H9 (cell line): ENCODE measurements around the gene ASTL. TPM values are rescaled to one million over a fixed set of nuclear protein-coding genes. Genes with fewer than 3 reads are reported as not detected.

ENCODE experiments used
- DNase-seq: peaks from one replicate; pipeline ENCODE4 v3.0.0-alpha.2; 2017
- H2AFZ ChIP-seq: one replicate; pipeline ENCODE4 v1.6.1; 2013; ENCODE audit warnings: mild to moderate bottlenecking, low read length, control low read depth, moderate library complexity
- H2AK5ac ChIP-seq: 2 replicates; pipeline ENCODE4 v1.6.1; 2013; ENCODE audit warnings: low read length, control low read depth, mixed read lengths; ENCODE audit not compliant: insufficient read length
- H2BK120ac ChIP-seq: one replicate; pipeline ENCODE4 v1.6.1; 2013; ENCODE audit warnings: low read depth, mild to moderate bottlenecking, low read length, control low read depth, inconsistent platforms; ENCODE audit not compliant: poor library complexity, severe bottlenecking
- H2BK12ac ChIP-seq: 2 replicates; pipeline ENCODE4 v1.6.1; 2013; ENCODE audit warnings: low read length, control low read depth, mixed read lengths, low read depth; ENCODE audit not compliant: insufficient read length
- H2BK15ac ChIP-seq: 2 replicates; pipeline ENCODE4 v1.6.1; 2013; ENCODE audit warnings: low read depth, low read length, control low read depth
- H2BK20ac ChIP-seq: one replicate; pipeline ENCODE4 v1.6.1; 2013; ENCODE audit warnings: low read depth, mild to moderate bottlenecking, low read length, control low read depth, inconsistent platforms; ENCODE audit not compliant: poor library complexity, severe bottlenecking
- H2BK5ac ChIP-seq: 2 replicates; pipeline ENCODE4 v1.6.1; 2013; ENCODE audit warnings: low read length, control low read depth, mixed read lengths; ENCODE audit not compliant: insufficient read length
- H3K14ac ChIP-seq: 2 replicates; pipeline ENCODE4 v1.6.1; 2013; ENCODE audit warnings: low read length, control low read depth; ENCODE audit not compliant: insufficient read depth
- H3K18ac ChIP-seq: 2 replicates; pipeline ENCODE4 v1.6.1; 2013; ENCODE audit warnings: low read depth, mild to moderate bottlenecking, mixed read lengths, low read length, control low read depth; ENCODE audit not compliant: insufficient read length
- H3K23ac ChIP-seq: 2 replicates; pipeline ENCODE4 v1.6.1; 2013; ENCODE audit warnings: low read length, control low read depth, mixed read lengths, low read depth; ENCODE audit not compliant: insufficient read length
- H3K23me2 ChIP-seq: 2 replicates; pipeline ENCODE4 v1.6.1; 2013; ENCODE audit warnings: low read depth, mild to moderate bottlenecking, mixed read lengths, low read length, control low read depth; ENCODE audit not compliant: insufficient read length, poor library complexity, severe bottlenecking
- H3K27ac ChIP-seq: 2 replicates; pipeline ENCODE4 v1.5.1; 2013; ENCODE audit warnings: low read length, control low read depth, mixed read lengths, low read depth; ENCODE audit not compliant: insufficient read length
- H3K27me3 ChIP-seq: 2 replicates; pipeline ENCODE4 v1.6.1; 2013; ENCODE audit warnings: low read length, control low read depth, inconsistent platforms; ENCODE audit not compliant: insufficient read depth
- H3K4ac ChIP-seq: 2 replicates; pipeline ENCODE4 v1.6.1; 2013; ENCODE audit warnings: low read depth, mild to moderate bottlenecking, control low read depth, inconsistent platforms, low read length, moderate library complexity
- H3K4me1 ChIP-seq: 2 replicates; pipeline ENCODE4 v1.6.1; 2013; ENCODE audit warnings: low read length, control low read depth, inconsistent platforms; ENCODE audit not compliant: insufficient read depth
- H3K4me2 ChIP-seq: 2 replicates; pipeline ENCODE4 v1.6.1; 2013; ENCODE audit warnings: low read length, control low read depth, mixed read lengths; ENCODE audit not compliant: insufficient read length, insufficient read depth
- H3K56ac ChIP-seq: 2 replicates; pipeline ENCODE4 v1.6.1; 2013; ENCODE audit warnings: low read depth, mild to moderate bottlenecking, mixed read lengths, low read length, control low read depth; ENCODE audit not compliant: insufficient read length
- H3K79me1 ChIP-seq: 2 replicates; pipeline ENCODE4 v1.6.1; 2013; ENCODE audit warnings: low read depth, mild to moderate bottlenecking, moderate library complexity, low read length, control low read depth, inconsistent platforms; ENCODE audit not compliant: insufficient read depth, poor library complexity, severe bottlenecking
- H3K79me2 ChIP-seq: 2 replicates; pipeline ENCODE4 v1.6.1; 2013; ENCODE audit warnings: low read length, control low read depth, inconsistent platforms; ENCODE audit not compliant: insufficient read depth
- H3K9ac ChIP-seq: 2 replicates; pipeline ENCODE4 v1.6.1; 2013; ENCODE audit warnings: low read length, control low read depth, mixed read lengths; ENCODE audit not compliant: insufficient read length; ENCODE audit errors: extremely low read depth
- H3K9me3 ChIP-seq: one replicate; pipeline ENCODE4 v1.6.1; 2013; ENCODE audit warnings: low read depth, low read length, inconsistent platforms; ENCODE audit not compliant: control insufficient read depth
- H3T11ph ChIP-seq: one replicate; pipeline ENCODE4 v1.6.1; 2013; ENCODE audit warnings: mild to moderate bottlenecking, low read length, control low read depth, inconsistent platforms
- H4K20me1 ChIP-seq: one replicate; pipeline ENCODE4 v1.6.1; 2013; ENCODE audit not compliant: control insufficient read depth, insufficient read length, insufficient read depth
- H4K5ac ChIP-seq: 2 replicates; pipeline ENCODE4 v1.6.1; 2013; ENCODE audit warnings: low read depth, mild to moderate bottlenecking, mixed read lengths, low read length, control low read depth; ENCODE audit not compliant: insufficient read length
- H4K8ac ChIP-seq: replicated peaks from 2 replicates; pipeline ENCODE4 v1.6.1; 2013; ENCODE audit warnings: low read length, control low read depth, mixed read lengths, low read depth; ENCODE audit not compliant: insufficient read length
- H4K91ac ChIP-seq: 2 replicates; pipeline ENCODE4 v1.6.1; 2013; ENCODE audit warnings: low read depth, mild to moderate bottlenecking, moderate library complexity, mixed read lengths, low read length, control low read depth; ENCODE audit not compliant: insufficient read length
- H3K27ac Mint-ChIP-seq, 3 experiments: 2 replicates in 2 of 3; 3 replicates in 1 of 3; pipeline ENCODE4 v1.8.0; 2020 to 2021; ENCODE audit warnings: mixed read lengths in 3 of 3, mild to moderate bottlenecking in 1 of 3, moderate library complexity in 1 of 3
- H3K27me3 Mint-ChIP-seq: 2 replicates; pipeline ENCODE4 v1.8.0; 2021; ENCODE audit warnings: low read depth, mild to moderate bottlenecking, moderate library complexity, mixed read lengths
- H3K36me3 Mint-ChIP-seq, 3 experiments: 2 replicates in 2 of 3; 3 replicates in 1 of 3; pipeline ENCODE4 v1.8.0; 2020 to 2021; ENCODE audit warnings: low read depth in 3 of 3, mixed read lengths in 3 of 3; ENCODE audit not compliant: insufficient read depth in 1 of 3
- H3K4me1 Mint-ChIP-seq, 2 experiments: 2 replicates each; pipeline ENCODE4 v1.8.0; 2020; ENCODE audit warnings: mixed read lengths in 2 of 2
- H3K4me3 Mint-ChIP-seq, 2 experiments: 2 replicates in 1 of 2; 3 replicates in 1 of 2; pipeline ENCODE4 v1.8.0; 2020 to 2021; ENCODE audit warnings: mild to moderate bottlenecking in 2 of 2, mixed read lengths in 2 of 2, moderate library complexity in 1 of 2
- H3K9me3 Mint-ChIP-seq, 2 experiments: 2 replicates in 1 of 2; 3 replicates in 1 of 2; pipeline ENCODE4 v1.8.0; 2020; ENCODE audit warnings: mild to moderate bottlenecking in 2 of 2, mixed read lengths in 2 of 2, moderate library complexity in 1 of 2
- WGBS: extraction: QIAGEN DNeasy Blood & Tissue Kit; methylation state at CpG from one replicate; pipeline ENCODE4 v1.1.7; 2013; ENCODE audit warnings: missing lambda C conversion rate, low lambda C conversion rate, mixed read lengths; ENCODE audit not compliant: insufficient read length; ENCODE audit errors: extremely low coverage; 5-methylcytosine and 5-hydroxymethylcytosine counted together
- total RNA-seq: library from RNA; stranded (reverse); gene quantifications from 2 replicates; pipeline ENCODE4 v1.2.1, GENCODE V29; 2021
- TF ChIP-seq, protein P1 (sequence below): fragments of 200-600 bp; sonication (generic); conservative IDR thresholded peaks from 3 replicates; pipeline ENCODE4 v1.8.0; 2021; ENCODE audit warnings: antibody characterized with exemption, mild to moderate bottlenecking

ASTL gene
- total RNA-seq, 1 experiment from 2014 or later: 0.81 TPM

DNA sequence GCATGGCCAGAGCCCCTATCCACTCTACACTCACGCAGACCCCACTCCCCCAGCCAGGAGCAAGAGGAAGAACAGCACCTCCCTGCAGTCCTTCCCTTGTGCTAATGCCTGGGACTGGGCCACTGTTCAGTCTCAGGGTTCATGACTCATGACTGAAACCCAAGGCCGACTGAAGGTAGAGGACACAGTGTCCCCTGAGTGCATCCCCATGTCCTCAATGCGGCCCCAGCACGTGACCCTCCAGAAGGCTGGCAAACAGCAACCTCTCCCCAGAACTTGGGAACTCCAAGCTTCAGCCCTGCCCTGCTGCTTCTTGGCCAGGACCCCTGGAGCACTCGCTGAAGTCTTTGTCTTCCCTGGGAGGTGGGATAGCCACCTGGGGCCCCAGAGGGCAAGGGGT is 15.9 kb downstream of the ASTL start:
- Histone ChIP-seq H3K4me2 (no peak overlapping the region), H4K20me1 (no peaks in the 10 kb centered on the region), H3K79me1 (no peaks in the 10 kb centered on the region), H3K9me3 (no peaks in the 10 kb centered on the region), H3K27ac (no peak overlapping the region), H3T11ph (no peak overlapping the region), H4K5ac (no peak overlapping the region), H2AK5ac (no peak overlapping the region), H3K27me3 (no peaks in the 10 kb centered on the region; the same call in 1 of the 2 replicates), H3K4ac (no peak overlapping the region), H3K23me2 (no peaks in the 10 kb centered on the region), H3K9ac (no peak overlapping the region), H4K8ac (no peak overlapping the region), H3K14ac (no peak overlapping the region), H2BK20ac (no peak overlapping the region), H3K4me1 (no peaks in the 10 kb centered on the region), H4K91ac (no peak overlapping the region), H2BK5ac (no peak overlapping the region), H3K79me2 (no peaks in the 10 kb centered on the region), H2AFZ (no peak overlapping the region), H2BK15ac (no peak overlapping the region), H2BK12ac (no peak overlapping the region), H3K56ac (no peak overlapping the region), H3K23ac (no peak overlapping the region), H3K18ac (no peak overlapping the region), H2BK120ac (no peak overlapping the region)
- TF ChIP-seq, protein P1, sequence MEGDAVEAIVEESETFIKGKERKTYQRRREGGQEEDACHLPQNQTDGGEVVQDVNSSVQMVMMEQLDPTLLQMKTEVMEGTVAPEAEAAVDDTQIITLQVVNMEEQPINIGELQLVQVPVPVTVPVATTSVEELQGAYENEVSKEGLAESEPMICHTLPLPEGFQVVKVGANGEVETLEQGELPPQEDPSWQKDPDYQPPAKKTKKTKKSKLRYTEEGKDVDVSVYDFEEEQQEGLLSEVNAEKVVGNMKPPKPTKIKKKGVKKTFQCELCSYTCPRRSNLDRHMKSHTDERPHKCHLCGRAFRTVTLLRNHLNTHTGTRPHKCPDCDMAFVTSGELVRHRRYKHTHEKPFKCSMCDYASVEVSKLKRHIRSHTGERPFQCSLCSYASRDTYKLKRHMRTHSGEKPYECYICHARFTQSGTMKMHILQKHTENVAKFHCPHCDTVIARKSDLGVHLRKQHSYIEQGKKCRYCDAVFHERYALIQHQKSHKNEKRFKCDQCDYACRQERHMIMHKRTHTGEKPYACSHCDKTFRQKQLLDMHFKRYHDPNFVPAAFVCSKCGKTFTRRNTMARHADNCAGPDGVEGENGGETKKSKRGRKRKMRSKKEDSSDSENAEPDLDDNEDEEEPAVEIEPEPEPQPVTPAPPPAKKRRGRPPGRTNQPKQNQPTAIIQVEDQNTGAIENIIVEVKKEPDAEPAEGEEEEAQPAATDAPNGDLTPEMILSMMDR: no peak
- Mint-ChIP-seq H3K4me1 (peaks cover 11 to 16% of the 10 kb centered on the region in 2 experiments), H3K36me3 (no peaks in the 10 kb centered on the region; a peak in 1 of 7 replicates), H3K27ac (peak overlapping the region in 1 of 3 experiments; percentile 59; a peak in 1 of 7 replicates), H3K4me3 (no peak overlapping the region), H3K9me3 (no peaks in the 10 kb centered on the region), H3K27me3 (peaks cover 55% of the 10 kb centered on the region)
- no CpG with 5 or more reads among the region's 5 CpGs for WGBS
- no peak for DNase-seq
